Activated naive CD4-positive, alpha-beta T cell (primary cell): ENCODE data around the gene MAGI1.

Source experiments
- DNase-seq, 4 experiments: peaks; one replicate each; lab custom pipeline; 2025; lab: John Stamatoyannopoulos, UW

The MAGI1 gene

GRCh38 chr3:65351753-65352152 is 687.0 kb downstream of the MAGI1 start:
- no peak for DNase-seq

- DNase-seq = no peak
These were observed 687.8 kb downstream of the MAGI1 start for GRCh38 chr3:65350801-65351476.

GRCh38 chr3:65348398-65348995 is 690.2 kb downstream of the MAGI1 start:
- no peak for DNase-seq

- DNase-seq = no peak
These were observed 691.6 kb downstream of the MAGI1 start for GRCh38 chr3:65347166-65347565.

- DNase-seq = no peak
These were observed 693.9 kb downstream of the MAGI1 start for GRCh38 chr3:65344846-65345245.

GRCh38 chr3:65344444-65344843 is 694.3 kb downstream of the MAGI1 start:
- no peak for DNase-seq

- DNase-seq = no peak
These were observed 695.0 kb downstream of the MAGI1 start for GRCh38 chr3:65343736-65344135.

GRCh38 chr3:65343026-65343425 is 695.7 kb downstream of the MAGI1 start:
- no peak for DNase-seq

GRCh38 chr3:65342084-65342683 is 696.5 kb downstream of the MAGI1 start:
- DNase-seq = no peak

- DNase-seq = no peak
These were observed 699.5 kb downstream of the MAGI1 start for GRCh38 chr3:65339192-65339740.

GRCh38 chr3:65338571-65338970 is 700.1 kb downstream of the MAGI1 start:
- DNase-seq = no peak

- DNase-seq = no peak
These were observed 703.1 kb downstream of the MAGI1 start for GRCh38 chr3:65335587-65335986.

- no peak for DNase-seq
These were observed 704.6 kb downstream of the MAGI1 start for GRCh38 chr3:65334045-65334665.

GRCh38 chr3:65331730-65332129 is 707.0 kb downstream of the MAGI1 start:
- no peak for DNase-seq

GRCh38 chr3:65330072-65330471 is 708.6 kb downstream of the MAGI1 start:
- no peak for DNase-seq

GRCh38 chr3:65328148-65328547 is 710.6 kb downstream of the MAGI1 start:
- no peak for DNase-seq

- DNase-seq = no peak
These were observed 712.1 kb downstream of the MAGI1 start for GRCh38 chr3:65326574-65326973.

GRCh38 chr3:65322910-65323309 is 715.8 kb downstream of the MAGI1 start:
- DNase-seq = no peak

- DNase-seq = no peak
These were observed 720.5 kb downstream of the MAGI1 start for GRCh38 chr3:65318231-65318630.

- no peak for DNase-seq
These were observed 723.8 kb downstream of the MAGI1 start for GRCh38 chr3:65314916-65315315.

GRCh38 chr3:65314269-65314668 is 724.4 kb downstream of the MAGI1 start:
- DNase-seq = no peak

- no peak for DNase-seq
These were observed 725.1 kb downstream of the MAGI1 start for GRCh38 chr3:65313666-65314065.

- no peak for DNase-seq
These were observed 732.9 kb downstream of the MAGI1 start for GRCh38 chr3:65305836-65306235.
